GM13976 (cell line): ENCODE measurements around the gene SIRPA.

Source experiments
- DNase-seq: peaks from one replicate; pipeline ENCODE4 v3.0.0; 2012; ENCODE audit warnings: low spot score
- CTCF ChIP-seq: IDR thresholded peaks from 2 replicates; pipeline ENCODE4 v1.5.1; 2012; ENCODE audit warnings: borderline replicate concordance, mild to moderate bottlenecking; ENCODE audit not compliant: insufficient read depth; ENCODE audit errors: extremely low read depth, missing control alignments, control extremely low read depth
- in situ Hi-C: fragments of 300-500 bp; cut with MboI; formaldehyde crosslinking; loops from one replicate; pipeline ENCODE4 v1.12.0; 2022; ENCODE audit warnings: low sequenced_read_pairs, mixed read lengths, inconsistent platforms; ENCODE audit not compliant: unreplicated experiment

SIRPA gene

GRCh38 chr20:1879369-1879768, 15.8 kb upstream of the SIRPA start:
- DNase-seq: no peak
- no peak for TF ChIP-seq CTCF
- in situ Hi-C loops: no loop called here

GRCh38 chr20:1879934-1880333, 15.3 kb upstream of the SIRPA start:
- no peak for TF ChIP-seq CTCF
- DNase-seq: no peak
- in situ Hi-C loops: no loop called here

- in situ Hi-C loops: no loop called here
- no peak for DNase-seq
- no peak for TF ChIP-seq CTCF
Observed at GRCh38 chr20:1880529-1881239, 14.5 kb upstream of the SIRPA start.

- no peak for DNase-seq
- no peak for TF ChIP-seq CTCF
- in situ Hi-C loops: no loop called here
Observed at GRCh38 chr20:1881240-1881835, 13.9 kb upstream of the SIRPA start.

GRCh38 chr20:1882026-1882425, 13.2 kb upstream of the SIRPA start:
- no peak for DNase-seq
- no peak for TF ChIP-seq CTCF
- in situ Hi-C loops: no loop called here

- no peak for DNase-seq
- no peak for TF ChIP-seq CTCF
- in situ Hi-C loops: no loop called here
Observed at GRCh38 chr20:1883986-1884385, 11.2 kb upstream of the SIRPA start.
